ENCODE measurements around the gene CCDC88C.

- TF ChIP-seq CTCF (IDR thresholded peaks at IDR 0.05), result no peak
- no peak for TF ChIP-seq POLR2A (IDR thresholded peaks at IDR 0.05)
These were observed 162.5 kb downstream of the CCDC88C start for GRCh38 chr14:91255026-91255695.
